ENCODE results near the gene PPP1R9A.
"Not testable (repeated sequence)": the region's sequence is repeated elsewhere in the genome, so short reads cannot be mapped to it uniquely, and the experiment has no call there.

Gene PPP1R9A

DNA sequence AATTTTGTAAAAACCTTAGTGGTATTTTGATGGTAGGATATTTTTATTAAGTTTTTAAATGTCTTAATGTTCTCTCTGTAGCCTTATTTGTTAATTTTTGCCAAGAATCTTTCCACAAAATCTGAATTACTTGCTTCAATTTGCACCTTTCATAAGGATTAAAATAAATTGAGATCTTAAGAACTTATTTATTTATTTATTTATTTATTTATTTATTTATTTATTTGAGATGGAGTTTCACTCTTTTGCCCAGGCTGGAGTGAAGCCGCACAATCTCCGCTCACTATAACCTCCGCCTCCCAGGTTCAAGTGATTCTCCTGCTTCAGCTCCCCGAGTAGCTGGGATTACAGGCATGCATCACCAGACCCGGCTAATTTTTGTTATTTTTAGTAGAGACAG lies 98.6 kb downstream of the PPP1R9A start:
- DNase-seq: no peak
- Histone ChIP-seq H3K27ac (no peak overlapping the region), H3K4me3 (ENCODE audit: low read depth, low read length) (no peak overlapping the region), H3K27me3 (replicated peaks) (no peaks in the 10 kb centered on the region), H3K36me3 (replicated peaks) (no peaks in the 10 kb centered on the region)
- TF ChIP-seq, protein P1, sequence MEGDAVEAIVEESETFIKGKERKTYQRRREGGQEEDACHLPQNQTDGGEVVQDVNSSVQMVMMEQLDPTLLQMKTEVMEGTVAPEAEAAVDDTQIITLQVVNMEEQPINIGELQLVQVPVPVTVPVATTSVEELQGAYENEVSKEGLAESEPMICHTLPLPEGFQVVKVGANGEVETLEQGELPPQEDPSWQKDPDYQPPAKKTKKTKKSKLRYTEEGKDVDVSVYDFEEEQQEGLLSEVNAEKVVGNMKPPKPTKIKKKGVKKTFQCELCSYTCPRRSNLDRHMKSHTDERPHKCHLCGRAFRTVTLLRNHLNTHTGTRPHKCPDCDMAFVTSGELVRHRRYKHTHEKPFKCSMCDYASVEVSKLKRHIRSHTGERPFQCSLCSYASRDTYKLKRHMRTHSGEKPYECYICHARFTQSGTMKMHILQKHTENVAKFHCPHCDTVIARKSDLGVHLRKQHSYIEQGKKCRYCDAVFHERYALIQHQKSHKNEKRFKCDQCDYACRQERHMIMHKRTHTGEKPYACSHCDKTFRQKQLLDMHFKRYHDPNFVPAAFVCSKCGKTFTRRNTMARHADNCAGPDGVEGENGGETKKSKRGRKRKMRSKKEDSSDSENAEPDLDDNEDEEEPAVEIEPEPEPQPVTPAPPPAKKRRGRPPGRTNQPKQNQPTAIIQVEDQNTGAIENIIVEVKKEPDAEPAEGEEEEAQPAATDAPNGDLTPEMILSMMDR (IDR thresholded peaks at IDR 0.05; ENCODE audit: low read depth, low read length, missing control alignments): no peak
- in situ Hi-C loops (cut with HindIII; ENCODE audit: low pct_ligation_motif_present, low sequenced_read_pairs): no loop called here

DNA sequence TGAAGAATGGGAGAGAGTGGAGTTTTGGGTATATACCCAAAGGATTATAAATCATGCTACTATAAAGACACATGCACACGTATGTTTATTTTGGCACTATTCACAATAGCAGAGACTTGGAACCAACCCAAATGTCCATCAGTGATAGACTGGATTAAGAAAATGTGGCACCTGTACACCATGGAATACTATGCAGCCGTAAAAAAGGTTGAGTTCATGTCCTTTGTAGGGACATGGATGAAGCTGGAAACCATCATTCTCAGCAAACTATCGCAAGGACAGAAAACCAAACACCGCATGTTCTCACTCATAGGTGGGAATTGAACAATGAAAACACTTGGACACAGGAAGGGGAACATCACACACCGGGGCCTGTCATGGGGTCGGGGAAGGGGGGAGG lies 101.4 kb downstream of the PPP1R9A start:
- H3K36me3 ChIP-seq (replicated peaks); DNase-seq; H3K27me3 ChIP-seq (replicated peaks); H3K27ac ChIP-seq; in situ Hi-C loops (cut with HindIII; ENCODE audit: low pct_ligation_motif_present, low sequenced_read_pairs); H3K4me3 ChIP-seq (ENCODE audit: low read depth, low read length): not testable (repeated sequence)

- H3K27ac ChIP-seq: peak overlapping the region; percentile 17
- H3K27me3 ChIP-seq (replicated peaks): no peaks in the 10 kb centered on the region
- H3K4me3 ChIP-seq (ENCODE audit: low read depth, low read length): no peak overlapping the region
- TF ChIP-seq, protein P1 (IDR thresholded peaks at IDR 0.05; ENCODE audit: low read depth, low read length, missing control alignments): no peak
- in situ Hi-C loops (cut with HindIII; ENCODE audit: low pct_ligation_motif_present, low sequenced_read_pairs): no loop called here
- no peaks in the 10 kb centered on the region for H3K36me3 ChIP-seq (replicated peaks)
- peak; percentile 69 for DNase-seq
Measured at GRCh38 chr7:95011146-95011928, 103.9 kb downstream of the PPP1R9A start.

- Histone ChIP-seq H3K36me3 (replicated peaks) (no peaks in the 10 kb centered on the region), H3K27me3 (replicated peaks) (no peaks in the 10 kb centered on the region), H3K27ac (peak overlapping the region; percentile 17), H3K4me3 (ENCODE audit: low read depth, low read length) (no peak overlapping the region)
- DNase-seq: no peak
- in situ Hi-C loops (cut with HindIII; ENCODE audit: low pct_ligation_motif_present, low sequenced_read_pairs): no loop called here
- TF ChIP-seq, protein P1 (IDR thresholded peaks at IDR 0.05; ENCODE audit: low read depth, low read length, missing control alignments): no peak
Measured at GRCh38 chr7:95011995-95012394, 104.6 kb downstream of the PPP1R9A start.

DNA sequence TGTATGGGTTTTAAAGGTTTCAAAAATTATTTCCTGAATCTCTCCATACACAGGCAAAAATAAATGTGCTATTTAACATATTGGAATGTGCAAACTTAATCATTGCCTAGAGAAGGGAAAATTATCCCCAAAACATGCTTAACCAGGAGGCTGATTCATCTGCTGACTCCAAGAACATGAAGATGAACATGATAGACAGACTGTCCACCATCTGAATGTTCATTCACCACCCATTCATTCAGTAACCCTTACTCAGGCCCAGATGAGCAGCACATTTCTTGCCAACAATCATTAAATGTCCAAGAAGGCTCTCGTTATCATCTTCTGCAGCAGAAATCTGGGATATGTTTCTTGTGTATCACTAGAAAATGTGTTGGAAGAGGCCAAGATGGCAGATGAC lies 110.6 kb downstream of the PPP1R9A start:
- DNase-seq: no peak
- H3K27ac ChIP-seq: no peak overlapping the region
- TF ChIP-seq, protein P1 (IDR thresholded peaks at IDR 0.05; ENCODE audit: low read depth, low read length, missing control alignments): no peak

DNA sequence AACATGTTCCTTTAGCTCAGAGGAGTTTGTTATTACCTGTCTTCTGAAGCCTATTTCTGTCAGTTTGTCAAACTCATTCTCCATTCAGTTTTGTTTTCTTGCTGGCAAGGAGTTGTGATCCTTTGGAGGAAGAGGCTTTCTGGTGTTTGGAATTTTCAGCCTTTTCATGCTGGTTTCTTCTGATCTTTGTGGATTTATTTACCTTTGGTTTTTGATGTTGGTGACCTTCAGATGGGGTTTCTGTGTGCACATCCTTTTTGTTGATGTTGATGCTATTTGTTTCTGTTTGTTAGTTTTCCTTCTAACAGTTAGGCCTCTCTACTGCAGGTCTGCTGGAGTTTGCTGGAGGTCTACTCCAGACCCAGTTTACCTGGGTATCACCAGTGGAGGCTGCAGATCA lies 118.6 kb downstream of the PPP1R9A start:
- DNase-seq: no peak
- H3K4me3 ChIP-seq (ENCODE audit: low read depth, low read length): no peak overlapping the region
- no peak overlapping the region for H3K27ac ChIP-seq
- no peaks in the 10 kb centered on the region for H3K27me3 ChIP-seq (replicated peaks)
- H3K36me3 ChIP-seq (replicated peaks): no peaks in the 10 kb centered on the region
- TF ChIP-seq, protein P1 (IDR thresholded peaks at IDR 0.05; ENCODE audit: low read depth, low read length, missing control alignments): no peak
- in situ Hi-C loops (cut with HindIII; ENCODE audit: low pct_ligation_motif_present, low sequenced_read_pairs): no loop called here

More for the DNA sequence above, 110.6 kb downstream of the PPP1R9A start:
- Histone ChIP-seq H3K27me3 (replicated peaks) (no peaks in the 10 kb centered on the region), H3K4me3 (ENCODE audit: low read depth, low read length) (no peak overlapping the region), H3K36me3 (replicated peaks) (no peaks in the 10 kb centered on the region)
- in situ Hi-C loops (cut with HindIII; ENCODE audit: low pct_ligation_motif_present, low sequenced_read_pairs): no loop called here

Data from brain microvascular endothelial cell (primary cell).